A549 treated with CORT108297 at 1 μM for 4 hours (cell line): ENCODE data around the gene FZR1. TPM values are rescaled to one million over a fixed set of nuclear protein-coding genes. Genes with fewer than 3 reads are reported as not detected.

Experiments
- total RNA-seq: library from RNA; stranded (reverse); fragments of 200-300 nt; extraction: Qiagen RNA extraction; gene quantifications from 5 replicates; pipeline ENCODE4 v1.2.3, GENCODE V29; 2022

The FZR1 gene
- 25.0 to 37.2 TPM (median 34.3 TPM) in 5 replicates for total RNA-seq

DNA sequence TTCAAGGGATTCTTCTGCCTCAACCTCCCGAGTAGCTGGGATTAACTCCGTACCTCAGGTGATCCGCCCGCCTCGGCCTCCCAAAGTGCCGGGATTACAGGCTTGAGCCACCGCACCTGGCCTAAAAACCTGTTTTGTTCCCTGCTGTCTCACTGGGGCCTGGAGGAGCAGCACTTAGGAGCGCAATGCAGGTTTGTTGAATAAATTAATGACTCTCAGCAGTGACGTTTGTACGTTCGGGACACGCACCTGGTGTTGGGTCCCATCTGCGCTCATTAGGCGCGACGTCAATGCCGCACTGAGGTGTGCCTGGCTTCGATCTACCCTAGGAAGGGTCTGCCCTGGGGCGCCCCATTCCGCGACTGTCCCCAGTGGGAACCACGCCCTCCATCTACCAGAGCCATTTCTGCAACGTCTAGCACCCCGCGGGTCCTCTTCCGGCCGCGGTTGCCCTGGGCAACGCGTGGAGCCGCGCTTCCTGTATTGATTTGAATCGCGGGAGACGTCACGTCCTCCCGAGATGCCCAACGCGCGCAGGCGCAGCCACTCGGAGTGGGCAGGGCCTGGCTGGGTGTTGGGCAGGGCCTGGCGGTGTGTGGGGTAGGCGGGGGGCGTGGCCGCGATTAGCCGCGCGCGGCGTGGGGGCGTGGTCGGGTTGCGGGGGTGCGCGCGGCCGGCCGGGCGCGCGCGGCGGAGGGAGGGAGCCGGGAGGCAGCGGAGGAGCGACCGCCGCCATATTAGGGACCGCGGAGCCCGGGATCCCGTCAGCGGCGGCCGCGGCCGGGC, at the start of gene FZR1:
FZR1 (plus strand) TSS at position 714 of the 786 bp plus-strand sequence. CDS start 16,679 bp downstream, outside the sequence.

GRCh38 chr19:3480383-3481091, 25.6 kb upstream of the FZR1 start, which contains the start of gene SMIM24:
Gene SMIM24, minus strand, starts transcription at chr19:3480525. Its CDS starts 62 bp downstream, at chr19:3480463.

GRCh38 chr19:3483226-3483628, 22.9 kb upstream of the FZR1 start, which contains the start of gene SMIM44:
Gene SMIM44, minus strand, starts transcription at chr19:3483441. Its CDS starts 38 bp downstream, at chr19:3483403.

DNA sequence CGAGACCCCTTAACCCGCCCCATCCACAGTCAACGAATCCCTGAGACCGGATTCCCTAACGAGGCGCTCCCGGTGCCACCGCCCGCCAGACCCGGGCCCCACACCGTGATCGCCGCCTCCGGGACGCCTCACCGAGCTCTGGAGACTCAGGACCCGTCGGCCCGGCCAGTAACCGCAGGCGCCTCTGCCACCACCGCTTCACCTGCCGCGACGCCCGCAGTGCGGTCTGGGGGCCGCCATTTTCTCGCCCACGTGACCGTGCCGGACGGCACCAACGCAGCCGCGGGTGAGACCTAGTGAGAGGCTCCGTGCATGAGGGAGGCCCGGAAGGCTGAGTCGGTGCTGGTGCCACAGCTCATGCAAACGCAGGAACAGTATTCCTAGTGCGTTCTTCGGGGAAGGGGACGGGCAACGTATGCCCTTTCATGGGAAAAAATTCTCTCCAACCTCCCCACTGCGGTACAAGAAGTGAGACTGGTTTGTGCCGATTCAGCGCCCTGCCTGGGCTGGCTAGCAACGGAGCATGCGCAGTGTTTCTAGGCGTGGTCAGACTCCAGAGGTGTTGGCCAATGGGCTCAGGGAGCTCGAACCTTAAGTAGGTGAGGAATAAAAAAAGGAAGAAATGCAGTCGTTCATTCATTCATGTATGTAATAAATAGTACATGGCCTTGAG, 5.5 kb upstream of the FZR1 start, which contains the start of gene DOHH:
DOHH (minus strand) TSS at position 246 of the 673 bp plus-strand sequence. CDS start 3,860 bp downstream, outside the sequence.

DNA sequence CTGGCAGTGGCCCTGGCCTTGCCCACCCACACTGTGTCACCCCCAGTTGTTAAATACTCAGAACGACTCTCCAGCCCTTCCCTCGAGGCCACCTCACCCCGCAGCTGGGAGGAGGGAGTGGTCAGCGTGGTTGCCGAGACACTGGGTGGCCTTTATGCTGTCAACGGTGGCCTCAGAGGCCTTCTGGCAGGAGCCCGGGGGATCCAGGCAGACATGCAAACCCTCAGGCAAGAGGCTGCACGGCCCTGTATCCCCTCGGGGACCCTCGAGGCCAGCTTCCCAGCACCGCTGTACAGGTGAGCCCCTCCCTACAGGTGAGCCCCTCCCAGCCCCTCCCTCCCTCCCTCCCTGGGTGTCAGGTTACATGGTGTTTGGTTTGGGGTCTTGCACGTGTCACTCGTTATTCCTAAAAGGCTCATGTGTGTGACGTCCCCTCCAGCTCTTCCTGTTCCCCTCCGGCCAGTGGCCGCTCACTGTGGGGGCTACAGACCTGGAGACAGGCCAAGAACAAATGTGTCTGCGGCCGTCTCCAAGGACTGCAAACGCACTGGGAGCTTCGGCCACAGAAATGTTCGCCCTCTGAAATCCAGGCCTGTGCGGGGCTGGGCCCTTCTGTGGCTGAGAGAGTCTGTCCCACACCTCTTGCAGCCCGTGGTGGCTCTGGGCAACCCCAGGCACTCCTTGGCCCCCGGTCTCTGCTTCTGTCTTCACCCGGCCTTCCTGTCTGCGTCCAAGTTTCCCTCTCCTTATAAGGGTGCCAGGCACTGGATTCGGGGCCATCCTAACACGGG, 33.0 kb downstream of the FZR1 start, which contains the start of gene TEKTIP1:
TEKTIP1 (plus strand) TSS at position 210 of the 791 bp plus-strand sequence; CDS start at position 214, 4 bp downstream.

GRCh38 chr19:3557461-3558248, 51.5 kb downstream of the FZR1 start, which contains the start of gene MFSD12:
Gene MFSD12, minus strand, starts transcription at chr19:3557586. Its CDS starts 183 bp downstream, at chr19:3557403.

GRCh38 chr19:3572855-3573161, 66.7 kb downstream of the FZR1 start, which contains the start of gene HMG20B:
Gene HMG20B, plus strand, starts transcription at chr19:3572944. Its CDS starts 366 bp downstream, at chr19:3573310.

GRCh38 chr19:3585301-3586126, 79.4 kb downstream of the FZR1 start, which contains the start of gene GIPC3:
Gene GIPC3, plus strand, starts transcription at chr19:3585478. Its CDS starts 120 bp downstream, at chr19:3585598.

Other genes starting within 250 kb of the FZR1 start
- 34.1 to 44.3 TPM (median 43.3 TPM) in 5 replicates for gene NFIC, start 139.7 kb upstream of the FZR1 start, total RNA-seq
- gene SMIM24, start 25.8 kb upstream of the FZR1 start, total RNA-seq, result 0.30 to 0.84 TPM (median 0.44 TPM) in 5 replicates
- not detected in 5 replicates for gene SMIM44, start 22.9 kb upstream of the FZR1 start, total RNA-seq
- 12.5 to 21.9 TPM (median 19.4 TPM) in 5 replicates for gene DOHH, start 5.6 kb upstream of the FZR1 start, total RNA-seq
- 0.21 TPM in 1 of 5 replicates, not detected in the others for gene TEKTIP1, start 32.9 kb downstream of the FZR1 start, total RNA-seq
- gene MFSD12, start 51.3 kb downstream of the FZR1 start, total RNA-seq, result 122 to 178 TPM (median 172 TPM) in 5 replicates
- 44.7 to 72.4 TPM (median 69.9 TPM) in 5 replicates for gene HMG20B, start 66.6 kb downstream of the FZR1 start, total RNA-seq
- 0.17 to 0.25 TPM (median 0.23 TPM) in 5 replicates for gene GIPC3, start 79.2 kb downstream of the FZR1 start, total RNA-seq
- 0.50 to 1.1 TPM (median 0.96 TPM) in 5 replicates for gene TBXA2R, start 100.6 kb downstream of the FZR1 start, total RNA-seq
- 13.1 to 19.8 TPM (median 19.3 TPM) in 5 replicates for gene CACTIN, start 120.5 kb downstream of the FZR1 start, total RNA-seq
- gene PIP5K1C, start 194.2 kb downstream of the FZR1 start, total RNA-seq, result 9.7 to 13.8 TPM (median 12.6 TPM) in 5 replicates
- 0.29 to 0.53 TPM (median 0.33 TPM) in 5 replicates for gene TJP3, start 202.1 kb downstream of the FZR1 start, total RNA-seq